Measurements from ENCODE around the gene PZP. TPM values are rescaled to one million over a fixed set of nuclear protein-coding genes. Genes with fewer than 3 reads are reported as not detected.

PZP gene
- total and polyA plus RNA-seq, 2 experiments from 2014 or later, result 0.92 TPM; not detected in 1

DNA sequence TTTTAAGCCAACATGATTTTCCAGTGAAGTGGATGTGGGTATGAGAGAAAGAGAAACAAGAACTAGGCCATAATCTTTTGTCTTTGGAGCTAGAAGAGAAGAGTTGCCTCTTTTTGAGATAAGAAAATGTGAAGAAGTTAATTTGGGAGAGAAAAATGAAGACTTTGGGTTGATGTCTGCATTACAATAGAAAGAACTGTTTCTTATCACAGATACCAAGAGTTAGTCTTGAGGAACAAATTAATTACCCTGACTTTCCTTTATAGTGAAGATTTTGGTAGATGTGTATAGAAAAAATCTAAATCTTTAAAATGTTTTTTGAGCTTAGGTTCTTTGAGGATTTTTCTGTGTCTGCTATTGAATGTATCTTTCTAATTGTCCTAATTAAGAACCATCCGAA, 96.7 kb downstream of the PZP start (continued):
- TF ChIP-seq REST (IDR thresholded peaks at IDR 0.05; ENCODE audit: unreplicated experiment), result no peak
- TF ChIP-seq, protein P1, sequence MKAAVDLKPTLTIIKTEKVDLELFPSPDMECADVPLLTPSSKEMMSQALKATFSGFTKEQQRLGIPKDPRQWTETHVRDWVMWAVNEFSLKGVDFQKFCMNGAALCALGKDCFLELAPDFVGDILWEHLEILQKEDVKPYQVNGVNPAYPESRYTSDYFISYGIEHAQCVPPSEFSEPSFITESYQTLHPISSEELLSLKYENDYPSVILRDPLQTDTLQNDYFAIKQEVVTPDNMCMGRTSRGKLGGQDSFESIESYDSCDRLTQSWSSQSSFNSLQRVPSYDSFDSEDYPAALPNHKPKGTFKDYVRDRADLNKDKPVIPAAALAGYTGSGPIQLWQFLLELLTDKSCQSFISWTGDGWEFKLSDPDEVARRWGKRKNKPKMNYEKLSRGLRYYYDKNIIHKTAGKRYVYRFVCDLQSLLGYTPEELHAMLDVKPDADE (IDR thresholded peaks at IDR 0.05), result no peak

DNA sequence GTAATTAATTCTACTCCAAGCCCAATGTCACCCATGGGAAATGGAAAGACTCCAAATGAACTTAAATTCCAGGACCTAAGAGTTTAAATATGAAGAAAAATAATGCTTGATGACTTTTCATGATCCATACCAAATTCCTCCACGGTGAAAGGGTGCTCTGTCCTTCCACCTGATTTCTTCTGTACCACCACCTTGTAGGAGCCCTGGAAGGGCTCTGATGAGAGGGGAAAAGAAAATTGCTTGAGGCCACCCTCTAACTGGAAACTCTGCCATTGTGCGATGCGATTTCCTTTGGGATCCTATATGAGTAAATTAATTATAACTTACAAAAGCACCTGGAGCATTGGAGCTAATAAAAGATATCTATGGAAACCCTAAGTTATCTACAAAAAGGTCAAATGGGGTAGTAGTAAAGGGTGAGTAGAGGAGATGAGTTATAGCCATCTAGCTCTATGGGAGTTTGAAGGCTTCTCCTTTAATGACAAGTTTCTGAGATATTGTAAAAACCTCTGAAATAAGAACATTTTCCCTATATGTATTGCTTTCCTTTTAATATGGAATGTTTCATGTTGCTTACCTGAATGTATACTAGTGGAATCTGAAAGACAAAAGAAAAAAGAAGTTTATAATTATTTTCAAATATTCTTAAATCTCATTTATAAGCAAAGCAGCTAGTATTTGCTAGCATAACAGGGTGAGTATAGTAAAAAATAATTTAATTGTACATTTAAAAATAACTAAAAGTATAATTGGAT, 98.3 kb downstream of the PZP start:
- H3K9me2 ChIP-seq (ENCODE audit: insufficient read depth), result 0 out of 2 replicates have a peak, but pooled peaks cover 2% of the 10 kb centered on the region
- no peak overlapping the region for H3K27ac Mint-ChIP-seq
- H3K36me3 Mint-ChIP-seq (ENCODE audit: low read depth), result no peaks in the 10 kb centered on the region
- no peaks in the 10 kb centered on the region; the same call in 1 of the 2 replicates for H3K27me3 ChIP-seq (ENCODE audit: insufficient read depth)
- H4K20me1 ChIP-seq (replicated peaks; ENCODE audit: insufficient read depth), result no peaks in the 10 kb centered on the region
- no peak overlapping the region for H3K4me2 ChIP-seq
- H3K4me3 Mint-ChIP-seq, result no peak overlapping the region
- H3K4me3 ChIP-seq, result no peak overlapping the region
- no peaks in the 10 kb centered on the region for H3F3A ChIP-seq (replicated peaks; ENCODE audit: low read depth)
- H3K4me1 Mint-ChIP-seq, result no peaks in the 10 kb centered on the region
- no peak for ATAC-seq
- H3K4me1 ChIP-seq (ENCODE audit: insufficient read depth), result no peaks in the 10 kb centered on the region
- H3K79me2 ChIP-seq (replicated peaks; ENCODE audit: insufficient read depth), result no peaks in the 10 kb centered on the region
- no peak for DNase-seq (ENCODE audit: low spot score)
- no peaks in the 10 kb centered on the region for H3K9me3 Mint-ChIP-seq
- H3K36me3 ChIP-seq (ENCODE audit: insufficient read depth), result no peaks in the 10 kb centered on the region
- no peak overlapping the region for H2AFZ ChIP-seq
- no peaks in the 10 kb centered on the region for H3K27me3 Mint-ChIP-seq (ENCODE audit: insufficient read depth, low read depth, poor library complexity)
- no peak overlapping the region for H3K27ac ChIP-seq (ENCODE audit: low read depth)
- TF ChIP-seq CREB1 (CRISPR knock-in tag; IDR thresholded peaks at IDR 0.05; ENCODE audit: low read depth), result no peak
- TF ChIP-seq EZH2phosphoT487 (IDR thresholded peaks at IDR 0.05; ENCODE audit: unreplicated experiment), result no peak
- no peak for TF ChIP-seq EZH2 (IDR thresholded peaks at IDR 0.05; ENCODE audit: low read depth, unreplicated experiment)
- TF ChIP-seq POLR2AphosphoS5 (IDR thresholded peaks at IDR 0.05; ENCODE audit: low read depth), result no peak
- TF ChIP-seq, protein P1 (IDR thresholded peaks at IDR 0.05), result no peak
- TF ChIP-seq ZNF331 (CRISPR knock-in tag; IDR thresholded peaks at IDR 0.05; ENCODE audit: low read depth), result no peak
- TF ChIP-seq, protein P2, sequence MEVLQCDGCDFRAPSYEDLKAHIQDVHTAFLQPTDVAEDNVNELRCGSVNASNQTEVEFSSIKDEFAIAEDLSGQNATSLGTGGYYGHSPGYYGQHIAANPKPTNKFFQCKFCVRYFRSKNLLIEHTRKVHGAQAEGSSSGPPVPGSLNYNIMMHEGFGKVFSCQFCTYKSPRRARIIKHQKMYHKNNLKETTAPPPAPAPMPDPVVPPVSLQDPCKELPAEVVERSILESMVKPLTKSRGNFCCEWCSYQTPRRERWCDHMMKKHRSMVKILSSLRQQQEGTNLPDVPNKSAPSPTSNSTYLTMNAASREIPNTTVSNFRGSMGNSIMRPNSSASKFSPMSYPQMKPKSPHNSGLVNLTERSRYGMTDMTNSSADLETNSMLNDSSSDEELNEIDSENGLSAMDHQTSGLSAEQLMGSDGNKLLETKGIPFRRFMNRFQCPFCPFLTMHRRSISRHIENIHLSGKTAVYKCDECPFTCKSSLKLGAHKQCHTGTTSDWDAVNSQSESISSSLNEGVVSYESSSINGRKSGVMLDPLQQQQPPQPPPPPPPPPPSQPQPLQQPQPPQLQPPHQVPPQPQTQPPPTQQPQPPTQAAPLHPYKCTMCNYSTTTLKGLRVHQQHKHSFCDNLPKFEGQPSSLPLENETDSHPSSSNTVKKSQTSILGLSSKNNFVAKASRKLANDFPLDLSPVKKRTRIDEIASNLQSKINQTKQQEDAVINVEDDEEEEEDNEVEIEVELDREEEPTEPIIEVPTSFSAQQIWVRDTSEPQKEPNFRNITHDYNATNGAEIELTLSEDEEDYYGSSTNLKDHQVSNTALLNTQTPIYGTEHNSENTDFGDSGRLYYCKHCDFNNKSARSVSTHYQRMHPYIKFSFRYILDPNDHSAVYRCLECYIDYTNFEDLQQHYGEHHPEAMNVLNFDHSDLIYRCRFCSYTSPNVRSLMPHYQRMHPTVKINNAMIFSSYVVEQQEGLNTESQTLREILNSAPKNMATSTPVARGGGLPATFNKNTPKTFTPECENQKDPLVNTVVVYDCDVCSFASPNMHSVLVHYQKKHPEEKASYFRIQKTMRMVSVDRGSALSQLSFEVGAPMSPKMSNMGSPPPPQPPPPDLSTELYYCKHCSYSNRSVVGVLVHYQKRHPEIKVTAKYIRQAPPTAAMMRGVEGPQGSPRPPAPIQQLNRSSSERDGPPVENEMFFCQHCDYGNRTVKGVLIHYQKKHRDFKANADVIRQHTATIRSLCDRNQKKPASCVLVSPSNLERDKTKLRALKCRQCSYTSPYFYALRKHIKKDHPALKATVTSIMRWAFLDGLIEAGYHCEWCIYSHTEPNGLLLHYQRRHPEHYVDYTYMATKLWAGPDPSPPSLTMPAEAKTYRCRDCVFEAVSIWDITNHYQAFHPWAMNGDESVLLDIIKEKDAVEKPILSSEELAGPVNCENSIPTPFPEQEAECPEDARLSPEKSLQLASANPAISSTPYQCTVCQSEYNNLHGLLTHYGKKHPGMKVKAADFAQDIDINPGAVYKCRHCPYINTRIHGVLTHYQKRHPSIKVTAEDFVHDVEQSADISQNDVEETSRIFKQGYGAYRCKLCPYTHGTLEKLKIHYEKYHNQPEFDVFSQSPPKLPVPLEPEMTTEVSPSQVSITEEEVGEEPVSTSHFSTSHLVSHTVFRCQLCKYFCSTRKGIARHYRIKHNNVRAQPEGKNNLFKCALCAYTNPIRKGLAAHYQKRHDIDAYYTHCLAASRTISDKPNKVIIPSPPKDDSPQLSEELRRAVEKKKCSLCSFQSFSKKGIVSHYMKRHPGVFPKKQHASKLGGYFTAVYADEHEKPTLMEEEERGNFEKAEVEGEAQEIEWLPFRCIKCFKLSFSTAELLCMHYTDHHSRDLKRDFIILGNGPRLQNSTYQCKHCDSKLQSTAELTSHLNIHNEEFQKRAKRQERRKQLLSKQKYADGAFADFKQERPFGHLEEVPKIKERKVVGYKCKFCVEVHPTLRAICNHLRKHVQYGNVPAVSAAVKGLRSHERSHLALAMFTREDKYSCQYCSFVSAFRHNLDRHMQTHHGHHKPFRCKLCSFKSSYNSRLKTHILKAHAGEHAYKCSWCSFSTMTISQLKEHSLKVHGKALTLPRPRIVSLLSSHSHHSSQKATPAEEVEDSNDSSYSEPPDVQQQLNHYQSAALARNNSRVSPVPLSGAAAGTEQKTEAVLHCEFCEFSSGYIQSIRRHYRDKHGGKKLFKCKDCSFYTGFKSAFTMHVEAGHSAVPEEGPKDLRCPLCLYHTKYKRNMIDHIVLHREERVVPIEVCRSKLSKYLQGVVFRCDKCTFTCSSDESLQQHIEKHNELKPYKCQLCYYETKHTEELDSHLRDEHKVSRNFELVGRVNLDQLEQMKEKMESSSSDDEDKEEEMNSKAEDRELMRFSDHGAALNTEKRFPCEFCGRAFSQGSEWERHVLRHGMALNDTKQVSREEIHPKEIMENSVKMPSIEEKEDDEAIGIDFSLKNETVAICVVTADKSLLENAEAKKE (CRISPR knock-in tag; IDR thresholded peaks at IDR 0.05), result no peak
- TF ChIP-seq ZNF114 (CRISPR knock-in tag; IDR thresholded peaks at IDR 0.05), result no peak

All from GM23338 (cell line).